Measurements from ENCODE around the gene BTBD8. TPM values are rescaled to one million over a fixed set of nuclear protein-coding genes. Genes with fewer than 3 reads are reported as not detected.

BTBD8 gene
- total and polyA plus RNA-seq, 2 of the 4 experiments (the other 2 are of a cell fraction): 0.94 to 2.0 TPM

- H2AFZ ChIP-seq (replicated peaks; ENCODE audit: low read length, poor library complexity): no peak overlapping the region
- no peak overlapping the region for H2AK9ac ChIP-seq (replicated peaks; ENCODE audit: low read depth, low read length, poor library complexity)
- no peak overlapping the region for H2BK5ac ChIP-seq (ENCODE audit: low read depth, low read length, poor library complexity, severe bottlenecking)
- H3K14ac ChIP-seq (replicated peaks; ENCODE audit: low read depth, low read length): no peak overlapping the region
- no peak overlapping the region for H3K27ac ChIP-seq (ENCODE audit: insufficient read depth, low read length)
- H3K9me1 ChIP-seq (ENCODE audit: insufficient read depth, low read length): no peaks in the 10 kb centered on the region; the same call in 1 of the 2 replicates
- peak overlapping the region; percentile 4 to 34; a peak in 1 of 4 replicates for H4K8ac ChIP-seq (ENCODE audit: low read depth in 2 of 2, low read length in 2 of 2)
- H2BK20ac ChIP-seq (ENCODE audit: low read depth, low read length): no peak overlapping the region
- no peaks in the 10 kb centered on the region for H3K4me1 ChIP-seq (ENCODE audit: control insufficient read depth, insufficient read depth, low read length)
- ATAC-seq (ENCODE audit: low read depth): no peak
- H3K4ac ChIP-seq (ENCODE audit: low read depth, low read length): no peak overlapping the region
- no peak overlapping the region for H3K4me3 ChIP-seq (ENCODE audit: insufficient read depth, low read depth, low read length)
- H3K27me3 ChIP-seq (ENCODE audit: control insufficient read depth, insufficient read depth, low read length): no peaks in the 10 kb centered on the region
- no TSS peak for BruUV-seq (replicated peaks)
- no peak overlapping the region for H3K9ac ChIP-seq (ENCODE audit: low read depth, low read length)
- H2AK5ac ChIP-seq (ENCODE audit: low read depth, low read length): no peak overlapping the region
- no peaks in the 10 kb centered on the region for H3K36me3 ChIP-seq (ENCODE audit: control insufficient read depth, insufficient read depth, low read length)
- H3K56ac ChIP-seq (ENCODE audit: extremely low read depth, insufficient read depth, low read length): no peak overlapping the region
- intact Hi-C loops (cut with micrococcal nuclease): no loop called here
- TF ChIP-seq POLR2A (IDR thresholded peaks at IDR 0.05; ENCODE audit: low read depth, low read length): no peak
- TF ChIP-seq CEBPB (IDR thresholded peaks at IDR 0.05; ENCODE audit: low read depth, low read length): peak; percentile 40; the same call in 1 of the 2 replicates
- peaks cover 2% of the 10 kb centered on the region; the same call in 1 of the 2 replicates for H3K9me3 ChIP-seq (ENCODE audit: control insufficient read depth, insufficient read depth, low read length)
- no peak overlapping the region; the same call in 2 of the 3 replicates for H2BK15ac ChIP-seq (ENCODE audit: low read depth, low read length)
- CTCF ChIA-PET: no interaction called here
- no peak for DNase-seq
- H3K79me1 ChIP-seq (ENCODE audit: low read depth in 1 of 2, low read length in 2 of 2): no peaks in the 10 kb centered on the region
- no peak overlapping the region for H4K5ac ChIP-seq (ENCODE audit: low read depth, low read length)
- H2BK120ac ChIP-seq (ENCODE audit: low read depth, low read length): no peak overlapping the region
- dilution Hi-C loops (cut with HindIII; ENCODE audit: low sequenced_read_pairs, unreplicated experiment): no loop called here
- no peak overlapping the region for H3K23ac ChIP-seq (ENCODE audit: low read depth, low read length)
- H3K4me2 ChIP-seq (ENCODE audit: low read depth, low read length): no peak overlapping the region
- in situ Hi-C loops (cut with MboI; ENCODE audit: low sequenced_read_pairs): no loop called here
- no peak overlapping the region for H3K18ac ChIP-seq (ENCODE audit: low read depth, low read length)
- POLR2A ChIA-PET (ENCODE audit: unreplicated experiment): no interaction called here
- H4K20me1 ChIP-seq (ENCODE audit: insufficient read depth, low read length): no peaks in the 10 kb centered on the region
- H4K91ac ChIP-seq (ENCODE audit: insufficient read depth, low read depth, low read length): no peak overlapping the region
- no CpG with 5 or more reads among the region's 5 CpGs for WGBS, 2 experiments (ENCODE audit: extremely low coverage in 2 of 2, insufficient read length in 1 of 2)
These were observed 121.8 kb downstream of the BTBD8 start for GRCh38 chr1:92201973-92202372.

Measured in IMR-90 (cell line).